Activated CD4-positive, CD25-positive, alpha-beta regulatory T cell treated with anti-CD3 and anti-CD28 coated beads, Interleukin-2, amount 50 U/mL, for 24 hours (primary cell): ENCODE results near the gene ZC3H8.
"Not testable (repeated sequence)": the region's sequence is repeated elsewhere in the genome, so short reads cannot be mapped to it uniquely, and the experiment has no call there.

Source experiments
- ATAC-seq, 2 donors: fragments of 150-1000 bp; cut with Tn5 transposase; one replicate each; pipeline ENCODE4 v1.10.0; 2021; ENCODE audit warnings: mild to moderate bottlenecking in 1 of 2, moderate library complexity in 1 of 2

ZC3H8 gene

DNA sequence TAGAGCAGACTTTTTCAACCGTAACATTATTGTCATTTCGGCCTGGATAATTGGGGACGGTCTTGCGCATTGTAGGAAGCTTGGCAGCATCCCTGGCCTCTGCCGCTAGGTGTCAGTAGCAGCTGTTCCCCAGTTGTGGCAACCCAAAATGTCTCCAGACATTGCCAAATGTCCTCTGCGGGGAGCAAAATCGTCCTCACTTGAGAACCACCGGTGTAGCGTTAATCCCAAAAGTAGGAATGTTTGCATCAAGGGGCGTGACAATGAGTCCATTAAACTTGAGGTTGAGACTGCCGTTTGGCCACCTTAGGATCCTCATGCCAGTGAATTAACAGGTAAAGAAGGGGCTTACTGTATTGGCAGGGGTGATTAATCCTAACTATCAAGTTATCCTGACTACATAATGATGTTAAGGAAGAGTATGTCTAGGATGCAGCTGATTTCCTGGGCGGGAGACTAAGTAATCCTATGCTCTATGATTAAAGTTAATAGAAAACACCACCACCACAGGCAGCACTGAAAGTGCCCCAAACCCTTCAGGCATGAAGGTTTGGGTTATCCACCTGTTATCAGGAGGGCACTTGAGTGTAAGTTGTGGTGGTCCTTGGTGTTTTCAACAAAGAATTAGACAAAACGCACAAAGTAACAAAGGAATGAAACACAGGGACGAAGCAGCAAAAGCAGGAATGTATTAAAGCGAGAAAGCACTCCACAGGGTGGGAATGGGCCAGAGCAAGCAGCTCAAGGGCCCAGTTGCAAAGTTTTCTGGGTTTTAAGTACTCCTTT lies 4.9 kb upstream of the ZC3H8 start:
- ATAC-seq, result peak; percentile 42

- no peak for ATAC-seq
These were observed 2.7 kb upstream of the ZC3H8 start for GRCh38 chr2:112257575-112257974.

GRCh38 chr2:112256654-112257053 lies 1.8 kb upstream of the ZC3H8 start:
- no peak for ATAC-seq

DNA sequence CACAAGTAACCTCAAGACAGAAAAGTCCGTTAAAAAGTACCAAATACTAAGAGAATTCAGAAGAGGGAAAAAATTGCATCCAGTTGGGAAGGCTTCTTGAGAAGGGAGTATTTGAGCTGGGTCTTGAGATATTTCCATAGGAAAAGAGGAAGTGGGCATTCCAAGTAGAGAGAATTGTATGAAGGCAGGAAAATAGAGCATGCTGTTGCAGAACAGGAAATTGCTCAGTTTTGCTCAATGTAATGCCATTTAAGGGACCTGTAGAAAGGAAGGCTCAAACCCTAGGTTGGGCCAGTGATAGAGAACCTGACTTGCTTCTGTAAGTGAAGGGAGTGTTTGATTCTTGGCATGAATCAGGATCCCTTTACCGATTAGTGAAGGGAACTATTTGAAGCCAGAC lies 1.0 kb upstream of the ZC3H8 start:
- ATAC-seq, result no peak

GRCh38 chr2:112253261-112253815 lies 1.5 kb downstream of the ZC3H8 start:
- ATAC-seq, result no peak

GRCh38 chr2:112251271-112251670 lies 3.6 kb downstream of the ZC3H8 start:
- ATAC-seq, result peak; percentile 27 to 34

GRCh38 chr2:112244854-112245253 lies 10.0 kb downstream of the ZC3H8 start:
- no peak for ATAC-seq

DNA sequence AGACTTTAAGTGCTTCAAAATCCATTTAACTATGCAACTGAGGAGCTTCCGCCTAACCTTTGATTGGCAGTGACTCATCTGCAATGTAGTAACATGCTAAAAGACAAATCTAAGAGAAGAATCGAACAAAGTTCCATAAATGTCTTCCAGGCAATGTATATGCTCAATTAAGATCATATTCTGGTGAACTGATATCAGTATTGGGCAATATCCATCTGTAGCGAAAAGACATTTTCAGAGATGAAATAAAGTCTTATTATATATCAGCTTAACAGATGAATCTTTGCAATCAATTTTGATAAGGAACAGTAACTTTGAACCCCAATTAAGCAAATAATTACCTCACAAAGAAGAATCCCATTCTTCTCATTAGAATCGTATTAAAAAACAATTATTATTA lies 11.6 kb downstream of the ZC3H8 start:
- ATAC-seq, result no peak

GRCh38 chr2:112242384-112242783 lies 12.5 kb downstream of the ZC3H8 start:
- no peak for ATAC-seq

GRCh38 chr2:112239862-112240261 lies 15.0 kb downstream of the ZC3H8 start:
- ATAC-seq, result no peak

DNA sequence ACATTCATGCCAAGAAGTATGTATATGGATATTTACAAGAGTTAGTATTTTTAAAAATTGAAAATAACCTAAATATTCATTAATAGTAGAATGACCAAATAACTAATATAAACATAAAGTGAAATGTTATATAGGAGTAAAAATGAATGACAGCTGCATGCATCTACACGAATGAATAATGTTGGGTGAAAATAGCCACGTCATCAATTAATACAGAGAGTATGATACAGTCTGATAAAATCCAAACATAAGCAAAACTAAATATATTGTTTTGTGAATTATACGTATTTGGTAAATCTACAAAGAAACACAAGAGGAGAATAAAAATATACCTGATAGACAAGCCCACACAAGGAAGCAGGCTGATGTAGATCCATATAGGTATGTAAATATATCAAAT lies 24.5 kb downstream of the ZC3H8 start:
- no peak for ATAC-seq

DNA sequence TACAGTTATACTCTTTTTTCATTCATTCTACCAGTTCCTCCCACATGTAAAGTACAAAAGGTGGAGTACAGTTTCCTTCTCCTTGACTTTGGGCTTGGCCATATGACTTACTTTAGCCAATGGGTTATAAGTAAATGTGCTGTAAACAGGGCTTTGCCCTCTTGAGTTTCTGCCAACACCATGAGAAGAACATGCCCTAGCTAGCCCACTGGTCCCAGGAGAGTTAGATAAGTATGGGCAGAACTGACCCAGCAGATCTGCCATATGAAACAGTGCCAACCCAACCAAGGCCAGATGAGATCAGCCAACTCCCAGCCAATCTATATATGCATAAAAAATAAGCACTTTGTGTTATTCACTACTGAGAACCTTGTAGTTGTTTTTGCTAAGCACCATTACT lies 25.5 kb downstream of the ZC3H8 start:
- ATAC-seq, result no peak

- no peak for ATAC-seq
These were observed 34.0 kb downstream of the ZC3H8 start for GRCh38 chr2:112220831-112221230.

DNA sequence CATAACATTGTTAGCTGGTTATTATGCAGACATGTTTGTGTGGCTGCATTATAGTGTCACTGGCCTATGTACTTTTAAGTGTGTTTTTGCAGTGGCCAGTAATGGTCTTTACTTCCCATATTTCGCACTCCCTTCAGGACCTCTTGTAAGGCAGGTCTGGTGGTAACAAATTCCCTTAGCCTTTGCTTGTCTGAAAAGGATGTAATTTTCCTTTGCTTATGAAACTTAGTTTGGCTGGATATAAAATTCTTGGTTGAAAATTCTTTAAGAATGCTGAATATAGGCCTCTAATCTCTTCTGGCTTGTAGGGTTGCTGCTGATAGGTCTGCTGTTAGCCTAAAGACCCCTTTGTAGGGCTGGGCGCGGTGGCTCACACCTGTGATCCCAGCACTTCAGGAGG lies 34.7 kb downstream of the ZC3H8 start:
- no peak for ATAC-seq

DNA sequence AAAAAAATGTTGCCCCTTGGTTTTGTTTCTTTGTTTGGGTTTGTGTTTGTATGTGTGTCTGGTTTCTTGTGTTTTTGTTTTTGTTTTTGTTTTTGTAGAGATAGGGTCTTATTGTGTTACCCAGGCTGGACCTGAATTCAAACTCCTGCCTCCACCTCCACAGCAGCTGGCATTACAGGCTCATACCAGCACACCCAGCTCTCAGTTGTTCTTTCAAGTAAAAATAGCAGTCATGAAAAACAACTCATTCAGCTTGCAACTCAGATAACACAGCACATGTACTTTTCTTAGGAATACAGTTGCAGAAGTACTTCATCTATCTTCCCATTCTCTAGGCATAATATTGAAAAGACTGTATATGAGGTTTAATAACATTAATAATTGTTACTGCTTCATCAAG lies 37.0 kb downstream of the ZC3H8 start:
- no peak for ATAC-seq

GRCh38 chr2:112216167-112216566 lies 38.7 kb downstream of the ZC3H8 start:
- ATAC-seq, result no peak

GRCh38 chr2:112207905-112208304 lies 46.9 kb downstream of the ZC3H8 start:
- ATAC-seq, result not testable (repeated sequence)

DNA sequence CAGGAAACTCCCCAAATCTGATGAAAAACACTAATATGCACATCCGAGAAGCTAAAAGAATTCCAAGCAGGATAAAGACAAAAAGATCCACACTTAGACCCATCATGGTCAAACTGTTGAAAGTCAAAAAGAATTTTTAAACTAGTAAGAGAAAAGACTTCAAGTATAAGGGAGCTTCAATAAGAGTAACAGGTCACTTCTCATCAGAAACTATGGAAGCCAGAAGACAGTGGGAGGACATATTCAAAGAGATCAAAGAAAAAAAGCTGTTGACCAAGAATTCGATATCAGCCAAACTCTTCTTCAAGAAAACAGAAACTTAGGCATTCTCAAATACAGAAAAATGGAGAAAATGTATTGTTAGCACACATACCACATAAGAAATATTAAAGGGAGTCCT lies 50.4 kb downstream of the ZC3H8 start:
- no peak for ATAC-seq

DNA sequence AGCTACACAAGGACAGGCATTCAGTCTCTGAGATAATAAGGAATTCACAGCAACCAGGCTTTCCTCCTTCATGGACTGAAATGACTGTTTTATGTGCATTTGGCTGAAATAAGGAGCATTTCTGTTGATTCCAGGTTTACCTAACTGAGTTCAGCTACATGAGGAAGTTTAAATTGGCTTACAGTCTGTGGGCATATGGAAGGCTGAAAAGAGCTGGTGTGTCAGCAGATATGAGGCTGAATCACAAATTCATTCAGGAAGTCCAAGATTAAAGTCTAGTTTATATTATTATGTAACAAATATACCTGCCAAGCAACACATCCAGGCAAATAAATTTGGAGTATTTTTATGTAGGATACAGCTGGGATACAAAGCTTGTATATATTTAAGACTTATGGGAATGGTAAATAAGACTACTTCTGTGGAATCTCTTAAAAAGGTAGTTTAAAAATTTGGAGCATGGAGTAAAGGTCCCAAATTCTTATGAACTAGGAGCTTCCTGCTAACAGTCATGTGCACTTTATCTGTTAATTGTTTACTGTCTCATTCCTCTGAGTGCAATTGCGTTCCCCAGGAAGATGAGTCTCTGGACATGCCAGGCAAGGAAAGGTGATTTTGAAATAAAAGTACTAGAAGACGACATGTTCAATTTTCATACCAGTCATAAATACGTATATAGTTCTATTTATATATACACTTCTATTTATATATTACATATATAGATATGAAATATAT lies 53.0 kb downstream of the ZC3H8 start:
- ATAC-seq, result no peak

DNA sequence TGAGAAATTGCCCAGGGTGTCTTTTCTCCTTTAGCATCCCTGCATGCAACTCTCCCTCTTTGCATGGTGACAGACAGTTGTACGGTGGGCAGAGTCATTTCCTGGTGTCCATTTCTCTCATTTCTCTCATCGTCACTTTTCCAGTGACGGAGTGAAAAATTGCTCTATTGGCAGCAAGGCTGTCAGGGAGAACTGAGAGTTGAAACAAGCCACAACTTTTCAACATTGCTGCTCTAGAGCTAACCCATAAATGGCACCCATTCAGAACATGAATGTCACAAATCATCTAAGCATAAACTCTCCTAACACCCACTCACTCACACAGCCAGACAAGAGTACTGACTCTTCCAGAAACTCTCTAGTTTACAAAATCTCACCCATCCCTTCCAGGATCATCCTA lies 55.7 kb downstream of the ZC3H8 start:
- no peak for ATAC-seq

DNA sequence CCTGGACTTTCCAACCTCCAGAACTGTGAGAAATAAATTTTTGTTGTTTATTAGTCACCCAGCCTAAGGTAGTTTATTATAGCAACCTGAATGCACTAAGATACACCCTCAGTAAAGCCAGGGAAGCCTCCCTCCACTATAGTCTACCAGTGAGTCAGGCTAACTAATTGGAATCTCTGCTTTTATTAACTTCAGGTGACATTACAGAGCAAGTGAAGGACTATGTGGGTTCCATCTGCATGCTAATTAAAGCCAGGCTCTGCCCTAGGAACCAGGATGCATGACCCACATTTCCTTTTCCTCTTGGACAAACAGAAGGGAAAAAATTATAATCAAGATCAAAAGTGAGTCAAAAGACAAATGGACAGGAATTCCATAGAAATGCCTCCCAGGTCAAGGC lies 56.1 kb downstream of the ZC3H8 start:
- no peak for ATAC-seq

GRCh38 chr2:112197868-112198267 lies 57.0 kb downstream of the ZC3H8 start:
- no peak for ATAC-seq

DNA sequence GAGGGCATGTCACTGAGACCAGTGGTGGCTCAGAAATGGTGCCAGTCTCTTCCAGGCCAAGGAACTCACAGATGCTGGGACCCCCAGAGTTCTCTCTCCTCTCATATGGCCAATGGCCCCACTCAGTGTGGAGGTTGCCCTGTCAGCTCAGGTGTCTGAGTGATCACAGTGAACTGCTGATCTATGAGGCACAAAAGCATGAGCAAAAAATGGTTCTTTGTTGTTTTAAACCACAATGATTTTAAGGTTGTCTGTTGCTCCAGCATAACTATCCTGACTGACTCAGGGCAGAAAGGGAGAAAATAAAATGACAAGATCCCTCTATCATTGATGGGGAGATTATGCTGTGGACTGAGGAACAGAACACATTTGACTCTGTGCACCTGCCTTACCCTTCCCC lies 58.9 kb downstream of the ZC3H8 start:
- no peak for ATAC-seq

- ATAC-seq, result no peak
These were observed 59.6 kb downstream of the ZC3H8 start for GRCh38 chr2:112195167-112195766.
